ENCODE measurements around the gene UNC5A.

- no peak for TF ChIP-seq YY1 (IDR thresholded peaks at IDR 0.05; ENCODE audit: insufficient read depth, insufficient read length)
- TF ChIP-seq ZNF274 (IDR thresholded peaks at IDR 0.05; ENCODE audit: low read depth, low read length): no peak
Measured at GRCh38 chr5:176878463-176878862, 68.1 kb downstream of the UNC5A start.
